HL-60 (cell line): ENCODE results near the gene SGCE.

ENCODE experiments used
- DNase-seq, 2 experiments: peaks; one replicate each; pipeline ENCODE4 v3.0.0-alpha.2; 2010 to 2020; ENCODE audit warnings: low read depth in 1 of 2, low spot score in 1 of 2
- H3K27ac ChIP-seq: fragments of 250-450 bp; sonication (Bioruptor Pico); replicated peaks from 2 replicates; pipeline ENCODE4 v1.5.1; 2020; ENCODE audit warnings: mild to moderate bottlenecking, moderate library complexity
- H3K27me3 ChIP-seq: fragments of 250-450 bp; sonication (Bioruptor Pico); 2 replicates; pipeline ENCODE4 v1.5.1; 2021; ENCODE audit warnings: mild to moderate bottlenecking, moderate library complexity; ENCODE audit not compliant: insufficient read depth, poor library complexity, severe bottlenecking
- H3K4me3 ChIP-seq: replicated peaks from 2 replicates; pipeline ENCODE4 v1.5.1; 2011; ENCODE audit warnings: mild to moderate bottlenecking, control low read depth, low read length; ENCODE audit not compliant: insufficient read depth
- CTCF ChIP-seq: IDR thresholded peaks from one replicate; pipeline ENCODE4 v1.5.1; 2011; ENCODE audit warnings: low read length, control low read depth, inconsistent platforms; ENCODE audit not compliant: insufficient read depth
- GABPA ChIP-seq: IDR thresholded peaks from 2 replicates; pipeline ENCODE4 v1.6.1; 2012; ENCODE audit warnings: low read depth
- POLR2AphosphoS5 ChIP-seq: IDR thresholded peaks from 2 replicates; pipeline ENCODE4 v1.6.1; 2012; ENCODE audit warnings: low read depth
- SPI1 ChIP-seq: IDR thresholded peaks from 2 replicates; pipeline ENCODE4 v1.6.1; 2012; ENCODE audit warnings: low read depth, mild to moderate bottlenecking, borderline replicate concordance
- TF ChIP-seq, protein P1 (sequence below): IDR thresholded peaks from 2 replicates; pipeline ENCODE4 v1.6.1; 2012; ENCODE audit warnings: low read depth; ENCODE audit not compliant: insufficient replicate concordance

SGCE gene

DNA sequence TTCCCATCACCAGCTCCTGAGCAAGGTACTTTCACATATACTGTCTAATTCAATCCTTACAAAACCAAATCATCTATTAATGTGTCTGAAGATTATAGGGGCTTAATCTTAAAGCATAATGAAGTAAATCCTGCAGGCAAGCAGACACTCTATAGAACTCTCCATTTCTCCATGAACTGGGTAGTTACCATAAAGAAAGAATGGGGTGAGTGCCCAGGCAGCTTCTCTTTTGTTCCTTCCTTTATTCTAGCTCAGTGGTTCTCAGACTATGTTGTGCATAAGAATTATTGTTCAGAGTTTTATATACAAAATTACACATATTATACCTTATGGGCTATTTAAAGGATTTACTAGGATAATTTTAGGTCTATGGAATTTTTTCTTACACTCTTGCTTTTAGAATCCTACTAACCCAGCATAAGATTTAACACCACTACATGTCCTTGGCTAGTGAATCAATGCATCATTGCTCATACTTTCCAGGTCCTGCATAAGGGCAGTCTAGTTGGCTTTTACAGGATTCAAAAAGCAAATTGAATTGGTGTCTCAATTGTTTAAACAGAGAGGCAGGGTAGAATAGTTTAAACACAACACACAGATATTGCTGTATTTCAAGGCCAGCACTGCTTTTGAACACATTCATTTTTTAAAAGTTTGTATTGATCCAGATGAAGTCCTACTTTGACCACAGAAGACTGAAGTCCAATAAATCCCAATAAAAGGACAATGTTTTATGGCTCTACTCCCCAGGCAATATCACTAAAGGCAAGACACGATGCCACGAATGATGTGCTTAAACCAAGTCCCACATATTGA is 12.9 kb downstream of the SGCE start:
- H3K4me3 ChIP-seq, result no peak overlapping the region
- H3K27me3 ChIP-seq, result peaks cover 8% of the 10 kb centered on the region
- DNase-seq, result no peak
- TF ChIP-seq, protein P1, sequence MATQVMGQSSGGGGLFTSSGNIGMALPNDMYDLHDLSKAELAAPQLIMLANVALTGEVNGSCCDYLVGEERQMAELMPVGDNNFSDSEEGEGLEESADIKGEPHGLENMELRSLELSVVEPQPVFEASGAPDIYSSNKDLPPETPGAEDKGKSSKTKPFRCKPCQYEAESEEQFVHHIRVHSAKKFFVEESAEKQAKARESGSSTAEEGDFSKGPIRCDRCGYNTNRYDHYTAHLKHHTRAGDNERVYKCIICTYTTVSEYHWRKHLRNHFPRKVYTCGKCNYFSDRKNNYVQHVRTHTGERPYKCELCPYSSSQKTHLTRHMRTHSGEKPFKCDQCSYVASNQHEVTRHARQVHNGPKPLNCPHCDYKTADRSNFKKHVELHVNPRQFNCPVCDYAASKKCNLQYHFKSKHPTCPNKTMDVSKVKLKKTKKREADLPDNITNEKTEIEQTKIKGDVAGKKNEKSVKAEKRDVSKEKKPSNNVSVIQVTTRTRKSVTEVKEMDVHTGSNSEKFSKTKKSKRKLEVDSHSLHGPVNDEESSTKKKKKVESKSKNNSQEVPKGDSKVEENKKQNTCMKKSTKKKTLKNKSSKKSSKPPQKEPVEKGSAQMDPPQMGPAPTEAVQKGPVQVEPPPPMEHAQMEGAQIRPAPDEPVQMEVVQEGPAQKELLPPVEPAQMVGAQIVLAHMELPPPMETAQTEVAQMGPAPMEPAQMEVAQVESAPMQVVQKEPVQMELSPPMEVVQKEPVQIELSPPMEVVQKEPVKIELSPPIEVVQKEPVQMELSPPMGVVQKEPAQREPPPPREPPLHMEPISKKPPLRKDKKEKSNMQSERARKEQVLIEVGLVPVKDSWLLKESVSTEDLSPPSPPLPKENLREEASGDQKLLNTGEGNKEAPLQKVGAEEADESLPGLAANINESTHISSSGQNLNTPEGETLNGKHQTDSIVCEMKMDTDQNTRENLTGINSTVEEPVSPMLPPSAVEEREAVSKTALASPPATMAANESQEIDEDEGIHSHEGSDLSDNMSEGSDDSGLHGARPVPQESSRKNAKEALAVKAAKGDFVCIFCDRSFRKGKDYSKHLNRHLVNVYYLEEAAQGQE, result no peak
- no peak overlapping the region for H3K27ac ChIP-seq

GRCh38 chr7:94639384-94639783 is 16.5 kb downstream of the SGCE start:
- Histone ChIP-seq H3K4me3 (no peak overlapping the region), H3K27me3 (peaks cover 4% of the 10 kb centered on the region), H3K27ac (no peak overlapping the region)
- TF ChIP-seq POLR2AphosphoS5 (no peak), SPI1 (no peak), CTCF (no peak), GABPA (no peak)
- TF ChIP-seq, protein P1, result no peak
- DNase-seq, result no peak

GRCh38 chr7:94635687-94636086 is 20.2 kb downstream of the SGCE start:
- DNase-seq, result no peak
- no peak for TF ChIP-seq GABPA
- TF ChIP-seq CTCF, result no peak
- TF ChIP-seq, protein P1, result no peak
- no peak for TF ChIP-seq POLR2AphosphoS5
- TF ChIP-seq SPI1, result no peak
- H3K4me3 ChIP-seq, result no peak overlapping the region
- peaks cover 3% of the 10 kb centered on the region for H3K27me3 ChIP-seq
- no peak overlapping the region for H3K27ac ChIP-seq
